Breast epithelium (tissue), 3 donors: ENCODE data around the gene CAMKK2.

Experiments used
- POLR2AphosphoS5 ChIP-seq, 3 donors: sonication (generic); formaldehyde crosslinking; IDR thresholded peaks; one replicate each; pipeline ENCODE4 v1.6.1; 2017; ENCODE audit warnings: antibody characterized with exemption in 3 of 3
- TF ChIP-seq, protein P1 (sequence below), 3 donors: fragments of 450-650 bp; IDR thresholded peaks; one replicate each; pipeline ENCODE4 v1.5.1; 2016 to 2017; ENCODE audit warnings: antibody characterized with exemption in 3 of 3, mild to moderate bottlenecking in 3 of 3, moderate library complexity in 3 of 3

DNA sequence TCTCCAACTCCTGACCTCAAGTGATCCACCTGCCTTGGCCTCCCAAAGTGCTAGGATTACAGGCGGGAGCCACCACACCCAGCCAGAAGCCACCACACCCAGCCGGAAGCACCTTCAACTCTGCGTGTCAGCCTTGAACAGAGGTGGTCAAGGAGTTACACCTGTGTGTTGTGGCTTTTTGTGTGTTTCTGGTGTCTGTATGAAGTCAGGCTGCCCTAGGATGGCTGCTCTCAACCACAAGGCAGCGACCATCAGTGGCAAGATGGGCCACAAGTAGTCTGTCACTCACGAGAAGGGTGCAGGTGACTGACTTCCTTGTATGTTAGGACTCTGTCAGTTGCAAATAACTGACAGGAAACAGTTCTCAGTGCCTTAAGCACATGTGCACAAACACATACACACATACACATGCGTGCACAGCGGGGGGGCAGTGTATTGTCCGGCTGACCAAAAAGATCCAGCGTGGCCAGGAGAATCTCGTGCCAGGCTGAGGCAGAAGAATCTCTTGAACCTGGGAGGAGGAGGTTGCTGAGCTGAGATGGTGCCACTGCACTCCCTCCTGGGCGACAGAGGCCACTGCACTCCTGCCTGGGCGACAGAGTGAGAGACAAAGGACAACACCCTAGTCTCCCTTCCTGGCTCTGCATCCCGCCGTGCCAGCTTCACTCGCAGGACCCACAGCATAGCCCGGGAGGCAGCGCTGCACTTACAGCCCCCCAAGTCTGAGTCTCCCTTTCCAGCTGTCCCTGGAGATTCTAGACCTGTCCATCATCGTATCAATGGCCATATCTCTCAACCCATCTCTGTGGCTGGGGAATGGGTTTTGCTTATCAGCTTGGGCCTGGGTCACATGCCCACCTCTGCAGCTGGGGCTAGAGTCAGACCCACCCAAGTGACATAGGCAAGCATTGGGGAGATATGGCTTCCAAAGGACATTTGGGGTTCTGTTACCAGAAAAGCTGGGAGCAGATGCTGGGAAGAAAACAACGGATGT lies 72.9 kb downstream of the CAMKK2 start:
- TF ChIP-seq POLR2AphosphoS5 (IDR thresholded peaks at IDR 0.05), result no peak
- TF ChIP-seq, protein P1, sequence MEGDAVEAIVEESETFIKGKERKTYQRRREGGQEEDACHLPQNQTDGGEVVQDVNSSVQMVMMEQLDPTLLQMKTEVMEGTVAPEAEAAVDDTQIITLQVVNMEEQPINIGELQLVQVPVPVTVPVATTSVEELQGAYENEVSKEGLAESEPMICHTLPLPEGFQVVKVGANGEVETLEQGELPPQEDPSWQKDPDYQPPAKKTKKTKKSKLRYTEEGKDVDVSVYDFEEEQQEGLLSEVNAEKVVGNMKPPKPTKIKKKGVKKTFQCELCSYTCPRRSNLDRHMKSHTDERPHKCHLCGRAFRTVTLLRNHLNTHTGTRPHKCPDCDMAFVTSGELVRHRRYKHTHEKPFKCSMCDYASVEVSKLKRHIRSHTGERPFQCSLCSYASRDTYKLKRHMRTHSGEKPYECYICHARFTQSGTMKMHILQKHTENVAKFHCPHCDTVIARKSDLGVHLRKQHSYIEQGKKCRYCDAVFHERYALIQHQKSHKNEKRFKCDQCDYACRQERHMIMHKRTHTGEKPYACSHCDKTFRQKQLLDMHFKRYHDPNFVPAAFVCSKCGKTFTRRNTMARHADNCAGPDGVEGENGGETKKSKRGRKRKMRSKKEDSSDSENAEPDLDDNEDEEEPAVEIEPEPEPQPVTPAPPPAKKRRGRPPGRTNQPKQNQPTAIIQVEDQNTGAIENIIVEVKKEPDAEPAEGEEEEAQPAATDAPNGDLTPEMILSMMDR (IDR thresholded peaks at IDR 0.05), result peak in 2 of 3 donors; percentile 15 to 48
